Measurements from ENCODE around the gene RABEP1. TPM values are rescaled to one million over a fixed set of nuclear protein-coding genes. Genes with fewer than 3 reads are reported as not detected.

RABEP1 gene
- total RNA-seq, 1 experiment from 2014 or later, result 71.3 TPM

- ChIA-PET CTCF (no interaction called here), POLR2A (ENCODE audit: low non-redundant PET) (no interaction called here)
- Histone ChIP-seq H3K36me3 (ENCODE audit: insufficient read depth, low read length, poor library complexity, severe bottlenecking) (peaks cover 29% of the 10 kb centered on the region), H3K27me3 (replicated peaks; ENCODE audit: insufficient read depth, low read depth, low read length, poor library complexity) (no peaks in the 10 kb centered on the region), H3K4me3 (ENCODE audit: low read depth, low read length, poor library complexity, severe bottlenecking) (no peak overlapping the region), H3K27ac (ENCODE audit: low read depth, low read length, poor library complexity, severe bottlenecking) (no peak overlapping the region), H3K4me1 (ENCODE audit: insufficient read depth, low read length, poor library complexity, severe bottlenecking) (no peaks in the 10 kb centered on the region), H3K9me3 (ENCODE audit: low read depth, low read length, poor library complexity, severe bottlenecking) (no peaks in the 10 kb centered on the region)
- intact Hi-C loops (cut with micrococcal nuclease; ENCODE audit: unreplicated experiment), result no loop called here
- no peak for TF ChIP-seq EZH2 (IDR thresholded peaks at IDR 0.05; ENCODE audit: borderline replicate concordance, low read depth, low read length, poor library complexity, severe bottlenecking)
- TF ChIP-seq CTCF (conservative IDR thresholded peaks at IDR 0.05; ENCODE audit: low read depth, low read length), result no peak
- DNase-seq (ENCODE audit: low spot score), result no peak
- BruUV-seq (replicated peaks), result no TSS peak
These were observed 70.7 kb downstream of the RABEP1 start for GRCh38 chr17:5352681-5353289.

GRCh38 chr17:5354310-5354709, 72.2 kb downstream of the RABEP1 start:
- H3K9me3 ChIP-seq (ENCODE audit: low read depth, low read length, poor library complexity, severe bottlenecking), result no peaks in the 10 kb centered on the region
- no peak for DNase-seq (ENCODE audit: low spot score)
- H3K36me3 ChIP-seq (ENCODE audit: insufficient read depth, low read length, poor library complexity, severe bottlenecking), result peaks cover 30% of the 10 kb centered on the region
- TF ChIP-seq CTCF (conservative IDR thresholded peaks at IDR 0.05; ENCODE audit: low read depth, low read length), result no peak
- no peak for TF ChIP-seq EZH2 (IDR thresholded peaks at IDR 0.05; ENCODE audit: borderline replicate concordance, low read depth, low read length, poor library complexity, severe bottlenecking)
- no peaks in the 10 kb centered on the region for H3K4me1 ChIP-seq (ENCODE audit: insufficient read depth, low read length, poor library complexity, severe bottlenecking)
- no TSS peak for BruUV-seq (replicated peaks)
- ChIA-PET CTCF (no interaction called here), POLR2A (ENCODE audit: low non-redundant PET) (no interaction called here)
- H3K27ac ChIP-seq (ENCODE audit: low read depth, low read length, poor library complexity, severe bottlenecking), result no peak overlapping the region
- intact Hi-C loops (cut with micrococcal nuclease; ENCODE audit: unreplicated experiment), result no loop called here
- no peak overlapping the region for H3K4me3 ChIP-seq (ENCODE audit: low read depth, low read length, poor library complexity, severe bottlenecking)
- H3K27me3 ChIP-seq (replicated peaks; ENCODE audit: insufficient read depth, low read depth, low read length, poor library complexity), result no peaks in the 10 kb centered on the region

GRCh38 chr17:5354886-5355415, 72.9 kb downstream of the RABEP1 start:
- H3K9me3 ChIP-seq (ENCODE audit: low read depth, low read length, poor library complexity, severe bottlenecking), result no peaks in the 10 kb centered on the region
- peak overlapping the region; percentile 40 for H3K27ac ChIP-seq (ENCODE audit: low read depth, low read length, poor library complexity, severe bottlenecking)
- no peak for DNase-seq (ENCODE audit: low spot score)
- H3K4me1 ChIP-seq (ENCODE audit: insufficient read depth, low read length, poor library complexity, severe bottlenecking), result no peaks in the 10 kb centered on the region
- no peaks in the 10 kb centered on the region for H3K27me3 ChIP-seq (replicated peaks; ENCODE audit: insufficient read depth, low read depth, low read length, poor library complexity)
- no TSS peak for BruUV-seq (replicated peaks)
- H3K36me3 ChIP-seq (ENCODE audit: insufficient read depth, low read length, poor library complexity, severe bottlenecking), result peaks cover 35% of the 10 kb centered on the region
- TF ChIP-seq CTCF (conservative IDR thresholded peaks at IDR 0.05; ENCODE audit: low read depth, low read length) (no peak), EZH2 (IDR thresholded peaks at IDR 0.05; ENCODE audit: borderline replicate concordance, low read depth, low read length, poor library complexity, severe bottlenecking) (no peak)
- H3K4me3 ChIP-seq (ENCODE audit: low read depth, low read length, poor library complexity, severe bottlenecking), result no peak overlapping the region
- intact Hi-C loops (cut with micrococcal nuclease; ENCODE audit: unreplicated experiment), result no loop called here
- CTCF ChIA-PET, result no interaction called here
- POLR2A ChIA-PET (ENCODE audit: low non-redundant PET), result no interaction called here

Measured in A673 (cell line).